HG02623 (cell line): ENCODE results near the gene PITX1.
"Not testable (repeated sequence)": the region's sequence is repeated elsewhere in the genome, so short reads cannot be mapped to it uniquely, and the experiment has no call there.

Source experiments
- ATAC-seq: cut with Tn5 transposase; IDR thresholded peaks from one replicate; pipeline ENCODE4 v1.9.1; 2021; ENCODE audit warnings: moderate library complexity; ENCODE audit not compliant: unreplicated experiment

The PITX1 gene

DNA sequence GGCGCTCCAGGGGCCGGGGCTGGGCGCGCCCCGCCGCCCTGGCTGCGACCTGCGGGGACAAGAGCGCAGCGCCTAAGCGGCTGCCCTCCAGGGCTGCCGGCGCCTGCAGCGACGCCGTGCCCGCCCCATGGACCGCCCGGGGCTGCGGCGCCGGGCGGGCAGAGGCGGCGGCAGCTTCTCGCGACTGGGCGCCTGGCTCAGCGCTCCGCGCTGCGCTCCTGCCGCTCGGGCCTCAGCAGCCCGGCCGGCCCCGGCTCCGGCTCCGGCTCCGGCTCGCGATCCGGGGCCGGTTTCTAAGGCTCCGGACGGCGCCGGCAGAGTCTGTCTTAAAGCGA is at the start of gene PITX1:
PITX1 (minus strand) TSS at position 328 of the 335 bp plus-strand sequence. CDS start 347 bp downstream, outside the sequence.
- ATAC-seq = no peak

DNA sequence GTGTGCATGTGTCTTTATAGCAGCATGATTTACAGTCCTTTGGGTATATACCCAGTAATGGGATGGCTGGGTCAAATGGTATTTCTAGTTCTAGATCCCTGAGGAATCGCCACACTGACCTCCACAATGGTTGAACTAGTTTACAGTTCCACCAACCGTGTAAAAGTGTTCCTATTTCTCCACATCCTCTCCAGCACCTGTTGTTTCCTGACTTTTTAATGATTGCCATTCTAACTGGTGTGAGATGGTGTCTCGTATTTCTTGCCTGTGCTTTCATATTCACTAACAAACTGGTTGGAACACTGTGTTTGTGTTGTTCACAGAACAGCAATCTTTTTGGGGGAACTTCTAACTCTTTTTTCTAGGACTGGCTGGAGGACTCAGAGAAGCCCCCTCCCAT is 49.3 kb upstream of the PITX1 start:
- ATAC-seq = not testable (repeated sequence)

DNA sequence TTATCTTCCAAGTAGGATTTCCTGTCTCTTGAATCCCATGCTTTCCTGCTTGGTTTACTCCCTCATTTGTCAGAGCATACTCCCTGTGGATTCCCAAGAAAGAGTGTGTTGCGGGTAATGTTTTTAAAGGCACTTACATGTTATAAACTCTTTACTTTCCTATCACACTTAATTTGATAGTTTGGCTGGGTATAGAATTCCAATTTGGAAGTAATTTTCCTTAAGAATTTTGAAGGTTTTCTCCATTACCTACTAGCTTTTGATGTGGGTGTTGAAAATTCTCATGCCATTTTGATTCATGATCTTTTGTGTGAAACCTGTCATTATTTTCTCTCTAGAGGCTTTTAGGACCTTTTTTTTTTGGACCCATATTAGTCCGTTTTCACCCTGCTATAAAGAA is 47.2 kb upstream of the PITX1 start:
- ATAC-seq = no peak

- ATAC-seq = no peak
Measured at GRCh38 chr5:135079760-135080159, 45.7 kb upstream of the PITX1 start.

- ATAC-seq = no peak
Measured at GRCh38 chr5:135079099-135079681, 45.2 kb upstream of the PITX1 start.

DNA sequence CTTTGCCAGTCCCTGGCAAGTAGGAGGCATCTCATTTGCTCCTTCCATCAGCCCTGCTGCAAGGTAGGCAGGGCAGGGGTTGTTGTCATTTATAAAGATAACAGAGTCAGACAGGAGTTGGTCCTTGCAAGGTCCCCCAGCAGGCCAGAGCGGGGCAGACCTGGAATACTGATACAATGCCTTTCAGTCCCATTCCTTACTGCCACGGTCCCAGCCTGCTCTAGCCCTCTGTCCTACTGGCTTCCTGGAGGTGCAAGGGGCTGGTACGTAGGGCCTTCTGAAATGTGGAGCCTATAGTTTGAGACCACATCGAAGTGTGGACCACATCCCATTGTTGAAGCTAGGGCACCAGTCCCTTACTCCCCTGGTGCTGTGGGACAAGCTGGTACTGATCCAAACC is 42.8 kb upstream of the PITX1 start:
- no peak for ATAC-seq

- no peak for ATAC-seq
Measured at GRCh38 chr5:135076051-135076491, 42.0 kb upstream of the PITX1 start.

- no peak for ATAC-seq
Measured at GRCh38 chr5:135075621-135076020, 41.6 kb upstream of the PITX1 start.

- no peak for ATAC-seq
Measured at GRCh38 chr5:135073761-135074345, 39.8 kb upstream of the PITX1 start.

DNA sequence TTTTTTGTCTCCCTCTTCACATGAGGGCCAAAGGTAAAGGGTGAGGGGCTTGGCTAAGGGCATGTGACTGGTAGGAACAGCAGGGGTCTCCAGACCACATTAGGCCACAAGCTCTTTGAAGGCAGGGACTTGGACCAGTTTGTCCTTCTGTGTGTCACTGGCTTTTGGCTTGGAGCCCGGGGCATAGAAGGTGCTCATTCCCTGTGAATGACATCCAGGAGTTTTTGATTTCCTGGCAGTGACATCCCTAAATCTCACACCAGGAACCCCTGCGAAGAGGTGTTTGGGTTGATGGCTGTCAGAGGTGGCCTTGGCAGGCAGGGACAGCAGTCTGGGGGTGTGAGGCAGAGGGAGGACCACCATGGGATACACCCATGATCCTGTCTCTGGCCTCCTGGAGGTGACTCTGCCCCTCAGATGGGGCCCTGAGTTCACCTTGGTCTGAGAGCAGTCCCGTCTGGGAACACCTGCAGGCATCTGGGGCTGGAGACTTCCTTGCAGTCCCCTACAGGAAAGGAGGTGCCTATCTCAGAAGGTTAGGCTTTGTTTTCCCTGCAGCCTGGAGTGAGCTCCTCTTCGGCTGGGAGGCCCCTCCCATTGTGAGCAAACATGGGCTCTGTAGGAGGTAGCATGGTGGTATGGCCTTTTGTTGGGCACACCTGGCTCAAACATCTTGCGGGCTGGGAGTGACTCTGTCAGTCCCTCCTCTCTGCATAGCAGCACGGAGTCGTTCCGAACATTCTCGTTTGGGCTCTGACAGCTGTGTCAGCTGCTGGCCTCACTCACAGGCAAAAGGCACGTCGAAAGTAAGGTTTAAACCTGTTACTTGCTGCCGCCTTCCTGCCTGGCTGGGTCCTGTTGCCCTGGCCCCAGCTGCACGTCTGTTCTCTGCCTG is 38.6 kb upstream of the PITX1 start:
- ATAC-seq = no peak

- ATAC-seq = no peak
Measured at GRCh38 chr5:135071311-135071710, 37.3 kb upstream of the PITX1 start.

GRCh38 chr5:135069895-135070657 is 36.0 kb upstream of the PITX1 start:
- no peak for ATAC-seq

DNA sequence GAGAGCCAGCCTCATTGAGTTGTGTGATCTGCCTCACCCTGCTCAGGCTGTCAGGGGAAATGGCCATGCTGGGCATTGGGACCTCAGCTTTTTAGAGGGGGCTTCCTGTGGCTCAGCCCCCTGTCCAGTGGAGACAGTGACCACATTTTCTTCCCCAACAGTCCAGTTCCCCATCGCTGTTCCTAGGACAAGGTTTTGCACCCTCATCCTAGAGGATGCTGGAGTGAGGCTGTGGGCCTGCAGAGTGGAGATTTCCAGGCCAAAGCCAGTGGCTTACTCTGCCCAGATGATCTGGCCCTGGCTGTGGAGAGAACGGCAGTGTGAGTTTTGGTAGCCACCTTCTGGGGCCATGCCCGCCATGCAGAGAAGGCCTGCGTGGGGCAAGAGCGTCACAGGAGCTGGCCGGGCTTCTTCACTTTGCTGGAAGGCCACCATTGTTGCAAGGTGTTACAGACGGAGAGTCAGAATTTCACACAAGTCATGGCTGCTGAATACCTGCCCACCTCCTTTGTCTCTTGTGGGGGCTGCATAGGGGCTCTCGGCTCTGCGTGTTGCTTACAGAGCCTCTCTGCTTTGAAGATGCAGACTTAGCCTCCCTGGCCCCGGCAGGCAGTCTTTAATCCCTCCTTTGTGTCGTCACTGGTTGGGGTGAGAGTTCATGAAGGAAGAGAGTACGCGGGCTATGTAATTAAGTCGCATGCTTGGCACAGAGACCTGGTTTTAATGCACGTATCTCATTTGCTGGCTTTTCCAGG is 35.2 kb upstream of the PITX1 start:
- ATAC-seq = no peak

- no peak for ATAC-seq
Measured at GRCh38 chr5:135067587-135067986, 33.6 kb upstream of the PITX1 start.

DNA sequence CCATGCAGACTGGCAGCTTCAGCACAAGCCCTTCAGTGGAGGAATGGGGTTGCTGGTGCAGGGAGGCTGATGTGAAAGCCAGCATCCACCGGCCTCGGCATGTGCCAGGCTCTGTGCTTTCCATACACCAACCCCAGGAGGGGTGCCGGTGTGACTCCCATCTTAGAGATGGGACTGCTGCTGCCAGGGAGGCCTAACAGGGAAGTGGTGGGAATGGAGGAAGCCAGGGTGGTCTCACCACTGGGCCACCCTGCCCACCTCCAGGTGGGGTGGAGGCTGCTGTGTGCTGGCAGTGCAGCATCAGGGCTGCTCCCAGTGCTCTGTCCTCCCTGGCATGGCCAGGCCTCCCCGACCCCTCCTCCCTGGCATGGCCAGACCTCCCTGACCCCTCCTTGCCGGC is 32.8 kb upstream of the PITX1 start:
- ATAC-seq = no peak

DNA sequence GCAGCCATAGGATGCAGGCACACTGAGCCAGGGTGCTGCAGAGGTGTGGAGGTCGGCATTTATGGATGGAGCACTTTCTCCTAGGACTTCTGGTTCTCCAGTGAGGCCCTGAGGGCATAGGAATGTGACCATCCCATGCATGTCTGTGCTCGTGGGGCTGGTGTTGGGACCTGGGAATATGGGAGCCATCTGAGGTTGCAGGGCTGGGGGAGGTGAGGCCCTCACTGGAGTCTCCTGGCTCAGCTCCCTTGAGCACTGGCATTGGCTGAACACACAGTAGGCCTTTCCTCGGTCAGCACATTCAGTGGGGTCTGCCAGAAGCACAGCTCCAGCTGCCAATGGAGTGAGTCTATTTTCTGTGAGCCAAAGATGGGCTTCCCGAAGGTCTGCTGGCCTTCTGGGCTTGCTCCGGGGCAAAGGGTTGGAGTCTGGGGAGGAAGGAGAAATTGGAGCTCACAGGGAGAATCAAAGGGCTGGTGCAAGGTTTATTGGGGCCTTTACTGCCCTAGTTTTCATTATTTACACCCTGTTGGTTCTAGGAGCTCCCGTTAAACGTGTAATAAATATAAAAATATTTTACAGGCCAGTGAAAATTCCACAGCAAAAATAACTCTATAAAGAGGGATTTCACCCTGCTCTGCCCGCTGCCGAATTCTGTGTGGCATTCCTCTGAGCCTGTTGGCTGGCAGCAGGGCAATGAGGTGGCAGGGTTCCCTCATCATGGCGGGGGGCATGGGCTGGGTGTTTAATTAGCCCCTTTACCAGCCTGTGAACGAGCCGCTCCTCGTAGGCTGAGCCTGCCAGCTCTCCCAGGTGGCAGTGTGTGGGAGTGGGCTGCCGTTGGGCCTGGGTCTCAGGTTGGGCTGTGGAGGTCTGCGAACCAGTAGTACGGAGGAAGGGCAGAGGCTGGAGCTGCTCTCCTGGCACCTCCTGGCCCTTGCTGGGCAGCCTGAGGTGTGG is 31.6 kb upstream of the PITX1 start:
- no peak for ATAC-seq

GRCh38 chr5:135064235-135064570 is 30.2 kb upstream of the PITX1 start:
- no peak for ATAC-seq

DNA sequence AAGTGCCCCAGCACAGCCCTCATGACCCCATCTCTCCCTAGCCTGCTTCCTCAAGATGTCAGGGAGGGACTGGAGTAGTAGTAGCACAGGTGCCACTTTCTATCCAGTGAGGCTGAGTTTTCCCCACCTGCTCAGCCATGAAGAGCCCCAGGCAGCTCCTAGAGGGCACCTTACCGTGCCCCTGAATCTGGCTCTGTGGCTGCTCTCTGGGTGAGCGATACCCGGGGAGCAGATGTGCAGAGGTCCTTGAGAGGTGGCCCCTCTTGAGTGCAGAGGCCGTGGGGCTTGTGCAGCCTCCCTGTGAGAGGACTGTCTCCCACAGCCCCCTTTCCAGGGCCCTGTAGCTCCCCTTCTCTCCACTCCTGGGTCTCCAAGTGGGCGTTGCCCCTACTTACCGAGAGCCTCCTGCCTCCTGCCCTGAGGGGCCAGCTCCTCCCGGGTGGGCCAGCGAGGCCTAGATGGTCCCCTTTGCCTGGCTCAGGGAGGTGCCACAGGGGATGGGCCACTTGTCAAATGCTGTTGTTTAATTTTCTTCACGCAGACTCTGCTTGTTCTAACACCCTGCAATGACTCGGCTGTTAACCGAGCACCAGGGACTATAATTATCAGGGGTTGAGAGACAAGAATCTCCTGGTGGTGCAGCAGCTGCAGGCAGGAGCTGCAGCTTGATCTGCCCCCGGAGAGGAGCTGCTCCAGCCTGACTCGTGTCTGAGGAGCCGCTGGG is 29.6 kb upstream of the PITX1 start:
- ATAC-seq = no peak

DNA sequence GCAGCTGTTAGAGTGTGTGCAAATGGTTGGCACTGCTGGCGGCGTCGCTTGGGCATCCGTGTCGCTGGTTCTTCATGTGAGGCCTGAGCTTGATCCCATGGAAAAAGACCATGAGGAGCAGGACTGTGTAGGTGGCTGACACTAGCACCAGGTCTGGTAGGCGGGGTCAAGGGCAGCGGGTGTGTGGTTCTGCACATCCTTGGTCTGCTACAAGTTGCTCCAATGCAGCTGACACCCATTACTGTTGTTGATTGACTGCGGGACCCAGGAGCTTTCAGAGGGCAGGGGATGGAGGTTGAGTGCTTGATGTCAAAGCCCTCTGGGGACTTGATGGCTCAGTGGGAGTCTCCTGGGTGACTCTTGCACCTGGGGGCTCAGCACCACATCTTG is 29.0 kb upstream of the PITX1 start:
- no peak for ATAC-seq
